Esophagus (tissue), 2 donors: Measurements from ENCODE around the gene SAMD11. TPM values are rescaled to one million over a fixed set of nuclear protein-coding genes. Genes with fewer than 3 reads are reported as not detected.
A peak's percentile ranks its signal among the peaks of the same experiment; 100 is the strongest.

Experiments
- H3K27ac ChIP-seq, 2 donors: one replicate each; pipeline ENCODE4 v1.5.1; 2013; ENCODE audit warnings: low read depth in 2 of 2, mild to moderate bottlenecking in 2 of 2, inconsistent platforms in 1 of 2, low read length in 1 of 2, moderate library complexity in 1 of 2
- H3K27me3 ChIP-seq, 2 donors: one replicate each; pipeline ENCODE4 v1.6.1; 2013; ENCODE audit warnings: low read length in 2 of 2, control low read depth in 1 of 2, mild to moderate bottlenecking in 1 of 2; ENCODE audit not compliant: insufficient read depth in 2 of 2, control insufficient read depth in 1 of 2
- H3K36me3 ChIP-seq, 2 donors: one replicate each; pipeline ENCODE4 v1.6.1; 2013; ENCODE audit warnings: low read length in 1 of 2; ENCODE audit not compliant: control insufficient read depth in 2 of 2, insufficient read depth in 2 of 2
- H3K4me1 ChIP-seq, 2 donors: one replicate each; pipeline ENCODE4 v1.6.1; 2013; ENCODE audit warnings: low read length in 1 of 2; ENCODE audit not compliant: control insufficient read depth in 2 of 2, insufficient read depth in 2 of 2
- H3K4me3 ChIP-seq, 2 donors: one replicate each; pipeline ENCODE4 v1.5.1; 2013; ENCODE audit warnings: low read length in 2 of 2, mild to moderate bottlenecking in 2 of 2, low read depth in 1 of 2, moderate library complexity in 1 of 2
- H3K9me3 ChIP-seq, 2 donors: one replicate each; pipeline ENCODE4 v1.6.1; 2013; ENCODE audit warnings: mild to moderate bottlenecking in 2 of 2, low read depth in 1 of 2, low read length in 1 of 2, moderate library complexity in 1 of 2; ENCODE audit not compliant: control insufficient read depth in 2 of 2, insufficient read depth in 1 of 2
- WGBS, 2 donors: extraction: QIAGEN DNeasy Blood & Tissue Kit; methylation state at CpG; one replicate each; pipeline ENCODE4 v1.1.7; 2013; 5-methylcytosine and 5-hydroxymethylcytosine counted together
- polyA plus RNA-seq, 2 donors: library from polyadenylated mRNA; stranded (reverse); fragments of 200-250 nt; gene quantifications; one replicate each; pipeline ENCODE4 v1.2.3, GENCODE V29; 2013
- donor health status: healthy with polysubstance abuse.
- donor health status: Bipolar disorder and iron deficiency.

SAMD11 gene
- polyA plus RNA-seq, 2 donors: 0.68 to 1.5 TPM

DNA sequence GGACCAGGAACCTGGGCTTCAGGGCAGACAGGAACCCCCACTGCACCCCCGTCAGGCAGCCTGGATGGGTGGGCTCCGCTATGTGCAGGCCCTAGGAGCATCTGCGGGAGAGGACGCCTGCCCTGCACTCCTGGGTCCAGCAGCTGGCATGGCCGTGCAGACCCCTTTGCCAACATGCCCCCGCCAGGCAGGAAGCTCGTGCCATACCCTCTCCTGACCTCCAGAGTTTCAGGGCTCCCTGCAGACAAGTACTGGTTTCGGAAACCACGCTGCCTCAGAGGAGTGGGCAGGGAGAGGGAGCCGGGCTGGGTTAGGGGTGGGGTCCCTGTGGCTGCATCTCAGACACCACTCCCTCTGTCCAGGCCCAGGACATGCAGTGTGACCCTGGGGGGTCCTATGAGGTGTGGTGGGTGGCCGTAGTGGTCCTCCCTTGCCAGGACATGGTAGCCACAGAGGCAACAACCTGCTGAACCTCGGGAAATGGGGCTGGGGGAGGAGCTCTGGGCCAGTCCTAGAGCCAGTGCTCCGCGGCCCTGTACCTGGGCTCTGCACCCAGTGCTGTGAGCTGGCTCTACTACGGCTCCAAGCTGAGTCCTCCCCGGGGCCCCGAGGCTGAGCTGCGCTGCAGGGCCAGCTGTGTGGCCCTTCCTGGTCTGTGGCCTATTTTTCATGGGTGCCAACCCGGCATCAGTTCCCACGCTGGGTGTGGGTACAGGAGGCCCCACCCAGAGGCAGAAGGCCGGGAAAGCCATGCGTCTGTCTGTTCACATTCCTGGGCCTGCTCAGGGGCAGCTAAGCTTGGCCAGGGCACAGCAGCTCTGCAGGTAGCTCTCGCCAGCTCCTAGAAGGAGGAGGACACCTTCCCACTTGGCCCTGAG, 44.0 kb downstream of the SAMD11 start:
- Histone ChIP-seq H3K27me3 (no peaks in the 10 kb centered on the region), H3K9me3 (no peaks in the 10 kb centered on the region), H3K36me3 (peaks cover 0 to 19% of the 10 kb centered on the region in 2 donors), H3K4me1 (peaks cover 0 to 32% of the 10 kb centered on the region in 2 donors), H3K4me3 (peak overlapping the region; percentile 69 to 83), H3K27ac (peak overlapping the region; percentile 97 to 98)
- WGBS, 2 donors: 57 to 59% methylated on average over 23 of the region's 23 CpGs

DNA sequence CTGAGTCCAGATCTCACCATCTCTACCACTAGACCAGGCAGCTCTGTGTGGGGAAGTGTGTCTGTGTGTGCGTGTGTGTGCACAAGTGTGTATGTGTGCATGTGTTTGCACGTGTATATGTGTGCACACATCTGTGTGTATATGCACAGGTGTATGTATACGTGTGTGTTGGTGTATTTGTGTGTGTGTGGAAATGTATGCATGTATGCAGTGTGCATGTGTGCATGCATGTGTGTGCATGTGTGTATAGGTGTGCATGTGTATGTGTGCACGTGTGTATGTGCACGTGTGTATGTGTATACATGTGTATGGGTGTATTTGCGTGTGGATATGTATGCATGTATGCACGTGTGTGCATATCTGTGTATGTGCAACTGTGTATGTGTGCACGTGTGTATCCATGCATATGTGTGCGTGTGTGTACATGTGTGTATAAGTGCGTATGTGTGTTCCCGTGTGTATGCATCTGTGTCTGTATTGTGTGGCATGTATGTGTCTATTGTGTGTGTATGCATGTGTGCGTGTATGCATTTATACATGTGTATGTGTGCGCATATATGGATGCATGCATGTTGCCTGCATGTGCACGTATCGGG, 45.6 kb downstream of the SAMD11 start:
- peaks cover 0 to 30% of the 10 kb centered on the region in 2 donors for H3K4me1 ChIP-seq
- H3K27ac ChIP-seq: no peak overlapping the region
- peaks cover 0 to 17% of the 10 kb centered on the region in 2 donors for H3K36me3 ChIP-seq
- WGBS, 2 donors: 79 to 82% methylated on average over 15 of the region's 15 CpGs
- H3K9me3 ChIP-seq: no peaks in the 10 kb centered on the region
- no peak overlapping the region for H3K4me3 ChIP-seq
- H3K27me3 ChIP-seq: no peaks in the 10 kb centered on the region

DNA sequence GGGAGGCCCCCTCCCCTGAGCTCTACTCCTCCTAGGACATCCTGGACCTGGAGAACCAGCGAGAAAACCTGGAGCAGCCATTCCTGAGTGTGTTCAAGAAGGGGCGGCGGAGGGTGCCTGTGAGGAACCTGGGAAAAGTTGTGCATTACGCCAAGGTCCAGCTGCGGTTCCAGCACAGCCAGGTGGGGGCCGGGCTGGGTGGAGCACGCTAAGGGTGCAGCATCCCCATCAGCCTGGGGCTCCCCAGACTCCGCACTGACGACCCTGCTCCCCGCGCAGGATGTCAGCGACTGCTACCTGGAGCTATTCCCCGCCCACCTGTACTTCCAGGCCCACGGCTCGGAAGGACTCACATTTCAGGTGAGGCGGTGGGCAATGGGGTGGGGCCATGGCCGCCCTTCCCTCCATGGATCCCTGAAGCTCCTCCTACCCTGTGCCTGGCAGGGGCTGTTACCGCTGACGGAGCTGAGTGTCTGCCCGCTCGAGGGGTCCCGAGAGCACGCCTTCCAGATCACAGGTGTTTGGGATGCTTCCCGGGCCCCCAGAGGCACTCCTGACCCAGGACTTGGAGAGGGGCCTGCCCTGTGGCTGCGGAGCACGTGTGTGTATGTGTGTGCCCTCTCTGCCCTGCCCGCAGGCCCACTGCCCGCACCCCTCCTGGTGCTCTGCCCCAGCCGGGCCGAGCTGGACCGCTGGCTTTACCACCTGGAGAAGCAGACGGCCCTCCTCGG, 46.7 kb downstream of the SAMD11 start:
- Histone ChIP-seq H3K4me3 (peak overlapping the region in 1 of 2 donors; percentile 23), H3K27me3 (no peaks in the 10 kb centered on the region)

DNA sequence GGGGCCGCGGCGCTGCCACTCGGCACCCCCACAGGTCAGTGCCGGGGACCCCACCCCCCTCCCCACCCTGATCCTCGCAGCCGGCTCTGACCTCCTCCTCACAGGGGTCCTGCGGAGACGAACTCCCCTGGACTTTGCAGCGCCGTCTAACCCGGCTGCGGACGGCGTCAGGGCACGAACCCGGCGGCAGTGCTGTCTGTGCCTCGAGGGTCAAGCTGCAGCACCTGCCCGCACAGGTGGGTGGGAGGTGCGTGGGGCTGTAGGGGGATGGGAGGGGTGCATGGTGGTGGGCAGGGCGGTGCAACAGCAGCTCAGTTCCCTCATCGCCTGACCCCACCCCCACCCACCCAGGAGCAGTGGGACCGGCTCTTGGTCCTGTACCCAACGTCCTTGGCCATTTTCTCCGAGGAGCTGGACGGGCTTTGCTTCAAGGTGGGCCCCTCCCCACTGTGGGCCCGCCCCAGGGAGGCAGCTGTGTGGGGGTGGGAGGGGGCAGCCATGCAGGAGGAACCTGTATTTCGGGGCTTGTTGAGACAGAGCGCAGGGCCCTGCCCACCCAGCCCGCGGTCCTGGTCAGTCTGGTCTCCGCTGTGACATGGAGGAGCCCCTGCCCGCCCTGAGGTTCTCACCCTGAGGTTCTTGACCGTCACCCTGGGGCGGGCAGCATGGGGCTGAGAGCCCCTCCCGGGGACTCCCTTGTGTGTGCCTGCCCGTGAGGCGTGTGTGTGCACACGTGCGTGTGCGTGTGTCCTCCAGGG, 47.4 kb downstream of the SAMD11 start:
- H3K4me3 ChIP-seq: no peak overlapping the region
- H3K4me1 ChIP-seq: peaks cover 0 to 36% of the 10 kb centered on the region in 2 donors
- no peaks in the 10 kb centered on the region for H3K9me3 ChIP-seq
- no peaks in the 10 kb centered on the region for H3K27me3 ChIP-seq
- 27 to 28% methylated on average over 41 to 42 of the region's 42 CpGs for WGBS, 2 donors
- H3K27ac ChIP-seq: peak overlapping the region; percentile 65 to 66
- peaks cover 0 to 14% of the 10 kb centered on the region in 2 donors for H3K36me3 ChIP-seq

More for the DNA sequence above, 46.7 kb downstream of the SAMD11 start:
- H3K27ac ChIP-seq: peak overlapping the region; percentile 65 to 66
- peaks cover 0 to 14% of the 10 kb centered on the region in 2 donors for H3K36me3 ChIP-seq
- H3K4me1 ChIP-seq: peaks cover 0 to 32% of the 10 kb centered on the region in 2 donors
- no peaks in the 10 kb centered on the region for H3K9me3 ChIP-seq
- 21% methylated on average over 32 to 33 of the region's 33 CpGs for WGBS, 2 donors

DNA sequence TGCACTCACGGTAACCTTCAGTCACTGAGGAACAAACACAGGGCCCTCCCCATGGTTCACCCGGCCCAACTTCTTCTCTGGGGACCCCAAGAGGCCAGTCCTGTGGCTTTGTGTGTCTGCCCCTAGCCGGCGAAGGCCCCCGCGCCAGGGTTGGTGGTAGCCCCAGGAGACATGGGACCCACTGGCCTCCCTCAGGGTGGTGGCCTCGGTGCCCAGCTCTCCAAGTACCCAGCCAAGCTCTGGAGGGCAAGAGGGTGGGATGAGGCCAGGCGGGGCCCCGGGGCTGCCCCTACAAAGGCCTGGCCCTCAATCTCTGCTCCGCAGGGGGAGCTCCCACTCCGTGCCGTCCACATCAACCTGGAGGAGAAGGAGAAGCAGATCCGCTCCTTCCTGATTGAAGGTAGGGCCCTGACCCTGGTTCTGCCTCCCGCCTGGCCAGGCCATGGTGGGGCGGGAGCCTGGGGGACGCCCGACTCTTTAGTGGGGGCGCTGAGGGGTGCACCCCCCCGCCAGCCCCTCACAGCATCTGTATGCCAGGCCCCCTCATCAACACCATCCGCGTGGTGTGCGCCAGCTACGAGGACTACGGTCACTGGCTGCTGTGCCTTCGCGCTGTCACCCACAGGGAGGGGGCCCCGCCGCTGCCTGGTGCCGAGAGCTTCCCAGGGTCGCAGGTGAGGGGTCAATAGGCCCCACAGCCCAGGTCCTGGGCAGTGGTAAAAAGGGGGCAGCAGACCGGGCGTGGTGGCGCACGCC, 48.2 kb downstream of the SAMD11 start:
- H3K4me1 ChIP-seq: peaks cover 0 to 38% of the 10 kb centered on the region in 2 donors
- H3K9me3 ChIP-seq: no peaks in the 10 kb centered on the region
- H3K27ac ChIP-seq: peak overlapping the region; percentile 37 to 41
- H3K27me3 ChIP-seq: no peaks in the 10 kb centered on the region
- H3K36me3 ChIP-seq: peaks cover 0 to 14% of the 10 kb centered on the region in 2 donors
- H3K4me3 ChIP-seq: no peak overlapping the region
- 80 to 84% methylated on average over 34 of the region's 34 CpGs for WGBS, 2 donors

DNA sequence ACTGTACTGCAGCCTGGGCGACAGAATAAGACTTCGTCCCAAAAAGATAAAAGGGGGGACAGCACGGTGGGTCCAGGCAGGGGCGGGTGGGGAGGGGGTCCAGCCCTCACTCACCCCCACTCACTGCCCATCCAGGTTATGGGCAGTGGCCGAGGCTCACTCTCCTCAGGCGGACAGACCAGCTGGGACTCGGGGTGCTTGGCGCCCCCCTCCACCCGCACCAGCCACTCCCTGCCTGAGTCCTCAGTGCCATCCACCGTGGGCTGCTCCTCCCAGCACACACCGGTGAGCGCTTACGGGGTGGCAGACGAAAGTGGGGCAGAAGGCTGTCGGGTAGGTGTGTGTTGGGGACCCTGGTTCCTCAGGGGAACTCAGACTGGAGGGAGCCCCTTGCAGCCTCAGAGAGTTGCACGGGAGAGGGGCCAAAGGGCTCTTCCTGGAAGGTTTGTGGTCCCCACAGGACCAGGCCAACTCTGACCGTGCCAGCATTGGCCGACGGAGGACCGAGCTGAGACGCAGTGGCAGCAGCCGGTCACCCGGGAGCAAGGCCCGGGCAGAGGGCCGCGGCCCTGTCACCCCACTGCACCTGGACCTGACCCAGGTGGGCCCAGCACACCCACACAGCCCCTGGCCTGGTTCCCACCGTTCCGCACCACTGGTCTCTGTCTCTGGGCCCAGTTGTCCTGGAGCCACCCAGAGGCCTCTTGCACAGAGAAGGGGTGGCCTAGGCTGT, 49.2 kb downstream of the SAMD11 start:
- Histone ChIP-seq H3K36me3 (peaks cover 0 to 14% of the 10 kb centered on the region in 2 donors), H3K27ac (peak overlapping the region in 1 of 2 donors; percentile 13), H3K4me1 (peaks cover 0 to 31% of the 10 kb centered on the region in 2 donors), H3K4me3 (no peak overlapping the region), H3K27me3 (no peaks in the 10 kb centered on the region), H3K9me3 (no peaks in the 10 kb centered on the region)
- WGBS, 2 donors: 78 to 83% methylated on average over 25 to 28 of the region's 28 CpGs

DNA sequence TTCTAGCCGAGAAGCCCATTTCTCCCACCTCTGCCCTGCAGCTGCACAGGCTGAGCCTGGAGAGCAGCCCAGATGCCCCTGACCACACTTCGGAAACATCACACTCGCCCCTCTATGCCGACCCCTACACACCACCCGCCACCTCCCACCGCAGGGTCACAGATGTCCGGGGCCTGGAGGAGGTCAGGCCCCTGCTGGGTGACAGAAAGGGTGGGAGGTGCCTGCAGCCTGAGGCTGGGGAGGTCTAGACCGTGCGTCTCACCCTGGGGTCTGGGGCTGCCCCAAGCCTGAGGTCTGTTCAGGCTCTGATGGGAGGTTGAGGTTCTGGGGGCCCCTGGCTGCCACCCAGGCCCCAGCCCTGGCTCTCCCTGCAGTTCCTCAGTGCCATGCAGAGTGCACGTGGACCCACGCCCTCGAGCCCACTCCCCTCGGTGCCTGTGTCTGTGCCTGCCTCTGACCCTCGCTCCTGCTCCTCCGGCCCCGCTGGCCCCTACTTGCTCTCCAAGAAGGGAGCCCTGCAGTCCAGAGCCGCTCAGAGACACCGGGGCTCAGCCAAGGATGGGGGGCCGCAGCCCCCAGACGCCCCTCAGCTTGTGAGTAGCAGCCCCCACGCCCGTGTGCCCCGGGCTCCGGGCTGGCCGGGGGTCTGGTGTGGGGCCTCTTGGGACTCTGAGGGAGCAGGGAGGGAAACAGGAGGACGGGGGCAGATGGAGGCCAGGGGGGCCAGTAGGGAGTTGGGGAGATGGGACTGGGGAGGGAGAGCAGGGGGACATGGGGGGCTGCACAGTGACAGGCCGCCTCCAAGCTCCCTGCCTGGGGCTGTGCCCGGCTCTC, 50.0 kb downstream of the SAMD11 start:
- 79 to 82% methylated on average over 27 to 28 of the region's 28 CpGs for WGBS, 2 donors
- no peak overlapping the region for H3K4me3 ChIP-seq
- peaks cover 0 to 14% of the 10 kb centered on the region in 2 donors for H3K36me3 ChIP-seq
- H3K27me3 ChIP-seq: no peaks in the 10 kb centered on the region
- H3K4me1 ChIP-seq: peaks cover 0 to 28% of the 10 kb centered on the region in 2 donors
- H3K9me3 ChIP-seq: no peaks in the 10 kb centered on the region
- H3K27ac ChIP-seq: no peak overlapping the region

DNA sequence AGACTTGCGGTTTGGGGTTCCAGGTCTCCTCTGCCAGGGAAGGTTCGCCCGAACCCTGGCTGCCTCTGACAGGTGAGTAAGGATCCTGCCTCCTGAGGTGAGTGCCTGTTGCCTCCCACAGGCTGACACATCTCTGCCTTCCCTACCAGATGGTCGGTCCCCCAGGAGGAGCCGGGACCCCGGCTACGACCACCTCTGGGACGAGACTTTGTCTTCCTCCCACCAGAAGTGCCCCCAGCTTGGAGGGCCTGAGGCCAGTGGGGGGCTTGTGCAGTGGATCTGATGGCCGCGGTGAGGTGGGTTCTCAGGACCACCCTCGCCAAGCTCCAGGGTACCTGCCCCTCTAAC, 50.5 kb downstream of the SAMD11 start:
- no peaks in the 10 kb centered on the region for H3K9me3 ChIP-seq
- H3K4me1 ChIP-seq: peaks cover 0 to 26% of the 10 kb centered on the region in 2 donors
- WGBS, 2 donors: 85 to 91% methylated on average over 11 of the region's 11 CpGs
- H3K27ac ChIP-seq: no peak overlapping the region
- peaks cover 0 to 14% of the 10 kb centered on the region in 2 donors for H3K36me3 ChIP-seq
- no peak overlapping the region for H3K4me3 ChIP-seq
- no peaks in the 10 kb centered on the region for H3K27me3 ChIP-seq
